Transverse colon (tissue), 4 donors: Measurements from ENCODE around the gene DCST1.

Experiments
- EP300 ChIP-seq: sonication (generic); formaldehyde crosslinking; IDR thresholded peaks from one replicate; pipeline ENCODE4 v1.6.1; 2017; ENCODE audit warnings: antibody characterized with exemption, low read depth
- POLR2A ChIP-seq: fragments of 450-650 bp; IDR thresholded peaks from one replicate; pipeline ENCODE4 v1.6.1; 2016; ENCODE audit warnings: antibody characterized with exemption, mild to moderate bottlenecking, moderate library complexity
- POLR2AphosphoS5 ChIP-seq, 3 donors: sonication (generic); formaldehyde crosslinking; IDR thresholded peaks; one replicate each; pipeline ENCODE4 v1.6.1; 2016; ENCODE audit warnings: antibody characterized with exemption in 3 of 3
- TF ChIP-seq, protein P1 (sequence below), 5 experiments: fragments of 200-600 bp in 3 of 5; fragments of 450-650 bp in 2 of 5; sonication (generic) in 3 of 5; IDR thresholded peaks; 1 replicate in 2 of 5; 2 replicates in 3 of 5; pipeline ENCODE4 v1.5.1; 2016 to 2017; ENCODE audit warnings: antibody characterized with exemption in 5 of 5, inconsistent platforms in 3 of 5, mild to moderate bottlenecking in 2 of 5, moderate library complexity in 1 of 5

DNA sequence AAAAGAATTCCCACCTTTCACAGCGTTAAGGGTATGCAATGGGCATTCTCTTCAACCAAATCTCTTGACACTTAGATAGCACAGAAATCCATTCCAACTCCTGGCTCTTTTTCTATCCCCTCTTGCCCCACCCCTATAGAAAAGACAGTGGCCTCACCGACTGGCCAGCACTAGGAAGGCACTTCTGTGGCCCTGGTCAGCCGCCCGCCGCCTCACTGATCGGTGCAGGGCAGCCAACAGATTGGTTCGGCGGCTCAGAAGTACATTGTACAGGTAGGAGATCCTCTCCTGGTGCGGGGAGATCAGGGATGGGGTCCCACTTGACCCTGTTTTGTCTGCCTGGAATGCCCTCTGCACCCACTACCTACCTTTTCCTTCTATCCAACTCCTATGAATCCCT, 9.3 kb upstream of the DCST1 start:
- TF ChIP-seq, protein P1, sequence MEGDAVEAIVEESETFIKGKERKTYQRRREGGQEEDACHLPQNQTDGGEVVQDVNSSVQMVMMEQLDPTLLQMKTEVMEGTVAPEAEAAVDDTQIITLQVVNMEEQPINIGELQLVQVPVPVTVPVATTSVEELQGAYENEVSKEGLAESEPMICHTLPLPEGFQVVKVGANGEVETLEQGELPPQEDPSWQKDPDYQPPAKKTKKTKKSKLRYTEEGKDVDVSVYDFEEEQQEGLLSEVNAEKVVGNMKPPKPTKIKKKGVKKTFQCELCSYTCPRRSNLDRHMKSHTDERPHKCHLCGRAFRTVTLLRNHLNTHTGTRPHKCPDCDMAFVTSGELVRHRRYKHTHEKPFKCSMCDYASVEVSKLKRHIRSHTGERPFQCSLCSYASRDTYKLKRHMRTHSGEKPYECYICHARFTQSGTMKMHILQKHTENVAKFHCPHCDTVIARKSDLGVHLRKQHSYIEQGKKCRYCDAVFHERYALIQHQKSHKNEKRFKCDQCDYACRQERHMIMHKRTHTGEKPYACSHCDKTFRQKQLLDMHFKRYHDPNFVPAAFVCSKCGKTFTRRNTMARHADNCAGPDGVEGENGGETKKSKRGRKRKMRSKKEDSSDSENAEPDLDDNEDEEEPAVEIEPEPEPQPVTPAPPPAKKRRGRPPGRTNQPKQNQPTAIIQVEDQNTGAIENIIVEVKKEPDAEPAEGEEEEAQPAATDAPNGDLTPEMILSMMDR (IDR thresholded peaks at IDR 0.05), result no peak
- TF ChIP-seq POLR2A (no peak), EP300 (no peak), POLR2AphosphoS5 (IDR thresholded peaks at IDR 0.05) (no peak)
